Breast epithelium (tissue), 4 donors: ENCODE results near the gene CCDC149. TPM values are rescaled to one million over a fixed set of nuclear protein-coding genes. Genes with fewer than 3 reads are reported as not detected.
A peak's percentile ranks its signal among the peaks of the same experiment; 100 is the strongest.

Experiments used
- DNase-seq, 2 donors: peaks; one replicate each; pipeline ENCODE4 v3.0.0-alpha.2; 2019; ENCODE audit warnings: low spot score in 2 of 2
- H3K27ac ChIP-seq, 2 donors: fragments of 200-600 bp; sonication (generic) in 1 of 2; one replicate each; pipeline ENCODE4 v1.5.1; 2016 to 2019; ENCODE audit warnings: mild to moderate bottlenecking in 1 of 2
- H3K27me3 ChIP-seq, 2 donors: fragments of 200-600 bp; sonication (generic) in 1 of 2; one replicate each; pipeline versions ENCODE4 v1.5.1 to v1.6.0; 2017 to 2019; ENCODE audit warnings: control low read depth in 1 of 2, mild to moderate bottlenecking in 1 of 2
- H3K36me3 ChIP-seq: fragments of 200-600 bp; one replicate; pipeline ENCODE4 v1.5.1; 2019
- H3K4me1 ChIP-seq, 2 donors: fragments of 200-600 bp; sonication (generic); one replicate each; pipeline ENCODE4 v1.5.1; 2016 to 2019; ENCODE audit warnings: control low read depth in 1 of 2
- H3K4me3 ChIP-seq, 3 donors: fragments of 200-600 bp; sonication (generic); 1 replicate in 2 of 3; 2 replicates in 1 of 3; pipeline ENCODE4 v1.5.1; 2016 to 2019; ENCODE audit warnings: mild to moderate bottlenecking in 3 of 3, moderate library complexity in 2 of 3
- H3K9me3 ChIP-seq, 2 donors: fragments of 200-600 bp; sonication (generic) in 1 of 2; one replicate each; pipeline ENCODE4 v1.5.1; 2016 to 2019; ENCODE audit warnings: control low read depth in 1 of 2
- POLR2A ChIP-seq: fragments of 450-650 bp; IDR thresholded peaks from one replicate; pipeline ENCODE4 v1.6.1; 2016; ENCODE audit warnings: antibody characterized with exemption, mild to moderate bottlenecking, moderate library complexity
- POLR2AphosphoS5 ChIP-seq, 3 donors: sonication (generic); formaldehyde crosslinking; IDR thresholded peaks; one replicate each; pipeline ENCODE4 v1.6.1; 2017; ENCODE audit warnings: antibody characterized with exemption in 3 of 3
- intact Hi-C: fragments of 100-400 bp; cut with DNase I; formaldehyde crosslinking; loops from one replicate; pipeline ENCODE4 v1.15.1; 2023; ENCODE audit warnings: low total_unique reads
- total RNA-seq, 3 donors: library from RNA; depleted of rRNA; stranded (reverse); fragments of >200 nt; gene quantifications; one replicate each; pipeline ENCODE4 v1.1.0, GENCODE V29; 2016
- TF ChIP-seq, protein P1 (sequence below), 3 donors: fragments of 450-650 bp; IDR thresholded peaks; one replicate each; pipeline ENCODE4 v1.5.1; 2016 to 2017; ENCODE audit warnings: antibody characterized with exemption in 3 of 3, mild to moderate bottlenecking in 3 of 3, moderate library complexity in 3 of 3

CCDC149 gene
- total RNA-seq, 3 donors from 2014 or later, result 15.8 to 21.0 (median 18.6) TPM

DNA sequence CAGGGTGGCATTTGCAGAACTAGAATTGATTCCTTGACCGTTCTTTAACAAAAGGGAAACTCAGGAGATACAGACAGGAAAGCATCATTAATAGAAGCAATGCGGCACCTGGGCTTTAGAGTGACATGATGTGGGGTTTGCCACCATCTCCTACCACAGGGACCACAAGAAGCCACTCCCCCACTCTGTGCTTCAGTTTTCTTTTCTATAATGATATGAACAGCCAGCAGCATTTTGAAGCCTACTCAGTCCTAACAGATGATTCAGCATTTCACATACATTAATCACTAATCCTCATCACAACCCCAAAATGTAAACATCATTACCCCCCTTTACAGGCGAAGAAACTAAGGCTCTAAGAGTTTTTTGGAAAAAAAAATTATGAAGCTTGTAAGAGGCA is 22.9 kb downstream of the CCDC149 start:
- Histone ChIP-seq H3K36me3 (no peaks in the 10 kb centered on the region), H3K9me3 (no peaks in the 10 kb centered on the region), H3K4me3 (no peak overlapping the region), H3K27me3 (no peaks in the 10 kb centered on the region), H3K27ac (no peak overlapping the region), H3K4me1 (no peaks in the 10 kb centered on the region)
- no peak for DNase-seq
- intact Hi-C loops, result no loop called here
- TF ChIP-seq POLR2AphosphoS5 (IDR thresholded peaks at IDR 0.05) (no peak), POLR2A (no peak)
- TF ChIP-seq, protein P1, sequence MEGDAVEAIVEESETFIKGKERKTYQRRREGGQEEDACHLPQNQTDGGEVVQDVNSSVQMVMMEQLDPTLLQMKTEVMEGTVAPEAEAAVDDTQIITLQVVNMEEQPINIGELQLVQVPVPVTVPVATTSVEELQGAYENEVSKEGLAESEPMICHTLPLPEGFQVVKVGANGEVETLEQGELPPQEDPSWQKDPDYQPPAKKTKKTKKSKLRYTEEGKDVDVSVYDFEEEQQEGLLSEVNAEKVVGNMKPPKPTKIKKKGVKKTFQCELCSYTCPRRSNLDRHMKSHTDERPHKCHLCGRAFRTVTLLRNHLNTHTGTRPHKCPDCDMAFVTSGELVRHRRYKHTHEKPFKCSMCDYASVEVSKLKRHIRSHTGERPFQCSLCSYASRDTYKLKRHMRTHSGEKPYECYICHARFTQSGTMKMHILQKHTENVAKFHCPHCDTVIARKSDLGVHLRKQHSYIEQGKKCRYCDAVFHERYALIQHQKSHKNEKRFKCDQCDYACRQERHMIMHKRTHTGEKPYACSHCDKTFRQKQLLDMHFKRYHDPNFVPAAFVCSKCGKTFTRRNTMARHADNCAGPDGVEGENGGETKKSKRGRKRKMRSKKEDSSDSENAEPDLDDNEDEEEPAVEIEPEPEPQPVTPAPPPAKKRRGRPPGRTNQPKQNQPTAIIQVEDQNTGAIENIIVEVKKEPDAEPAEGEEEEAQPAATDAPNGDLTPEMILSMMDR (IDR thresholded peaks at IDR 0.05), result no peak

DNA sequence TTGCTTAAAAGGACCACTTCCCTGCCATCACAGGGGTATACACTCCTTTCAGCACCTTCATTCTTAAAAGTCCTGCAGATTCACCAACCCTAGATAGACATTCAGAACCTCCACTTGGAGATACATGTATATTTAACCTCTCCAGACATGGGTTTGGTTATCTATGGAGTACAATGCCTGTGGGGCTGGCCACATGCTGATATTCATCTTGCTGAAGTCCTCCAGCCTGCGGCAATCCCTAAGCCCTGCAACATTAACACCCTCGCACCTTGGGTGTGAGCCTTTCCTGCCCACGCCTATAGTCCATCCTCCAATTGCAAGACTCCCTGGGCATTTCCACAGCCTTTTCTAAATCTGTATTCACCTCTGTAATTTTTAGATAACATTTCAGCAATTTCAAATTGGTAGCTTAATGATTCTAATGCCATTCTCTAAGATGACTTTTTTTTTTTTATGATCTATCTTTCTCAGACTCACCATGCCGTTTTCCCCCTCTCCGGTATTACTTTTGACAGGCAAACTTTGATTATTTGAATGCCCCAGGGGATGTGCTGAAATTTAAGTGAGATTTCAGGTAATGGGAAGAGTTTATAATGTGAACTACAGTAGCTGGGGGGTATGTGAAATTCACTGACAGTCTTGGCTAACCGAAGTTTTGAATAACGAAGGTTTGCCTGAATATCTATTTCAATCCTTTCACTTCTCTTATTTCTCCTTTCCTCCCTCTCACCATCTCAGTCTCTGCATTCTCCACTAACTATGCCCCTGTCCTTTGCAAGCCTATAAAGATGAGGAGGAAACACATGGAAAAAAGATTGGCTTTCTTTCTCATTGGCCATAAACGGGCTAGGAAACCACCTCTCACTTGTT is 24.1 kb downstream of the CCDC149 start:
- no peaks in the 10 kb centered on the region for H3K36me3 ChIP-seq
- DNase-seq, result no peak
- H3K4me3 ChIP-seq, result no peak overlapping the region
- TF ChIP-seq POLR2A (no peak), POLR2AphosphoS5 (IDR thresholded peaks at IDR 0.05) (no peak)
- TF ChIP-seq, protein P1 (IDR thresholded peaks at IDR 0.05), result no peak
- no peaks in the 10 kb centered on the region for H3K4me1 ChIP-seq
- intact Hi-C loops, result no loop called here
- H3K9me3 ChIP-seq, result no peaks in the 10 kb centered on the region
- H3K27me3 ChIP-seq, result no peaks in the 10 kb centered on the region
- H3K27ac ChIP-seq, result no peak overlapping the region

- Histone ChIP-seq H3K4me1 (no peaks in the 10 kb centered on the region), H3K4me3 (no peak overlapping the region), H3K9me3 (no peaks in the 10 kb centered on the region), H3K36me3 (no peaks in the 10 kb centered on the region), H3K27ac (no peak overlapping the region), H3K27me3 (no peaks in the 10 kb centered on the region)
- no peak for DNase-seq
- intact Hi-C loops, result no loop called here
- TF ChIP-seq POLR2A, result no peak
- no peak for TF ChIP-seq POLR2AphosphoS5 (IDR thresholded peaks at IDR 0.05)
- TF ChIP-seq, protein P1 (IDR thresholded peaks at IDR 0.05), result no peak
Observed at GRCh38 chr4:24887881-24888430, 24.9 kb downstream of the CCDC149 start.

DNA sequence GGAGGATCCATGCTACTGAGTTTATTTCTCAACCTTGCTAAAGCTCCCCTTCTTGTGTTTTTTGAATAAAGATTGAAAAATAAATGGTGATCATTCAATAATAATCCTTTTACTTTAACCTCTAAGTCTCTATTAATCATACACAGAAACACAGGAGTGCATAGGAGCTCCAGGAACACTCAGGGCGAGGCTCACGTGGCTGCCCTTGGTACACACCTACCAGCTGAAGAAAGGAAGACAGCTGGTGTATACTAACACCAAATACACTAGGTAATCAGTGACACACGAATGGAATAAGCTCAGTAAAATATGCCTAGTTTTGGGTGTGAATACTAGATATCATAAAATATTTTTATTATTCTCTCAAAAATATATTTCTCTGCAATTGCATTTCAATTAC is 26.2 kb downstream of the CCDC149 start:
- Histone ChIP-seq H3K4me1 (no peaks in the 10 kb centered on the region), H3K36me3 (no peaks in the 10 kb centered on the region), H3K9me3 (no peaks in the 10 kb centered on the region), H3K4me3 (no peak overlapping the region), H3K27ac (no peak overlapping the region), H3K27me3 (no peaks in the 10 kb centered on the region)
- intact Hi-C loops, result no loop called here
- no peak for TF ChIP-seq POLR2AphosphoS5 (IDR thresholded peaks at IDR 0.05)
- no peak for TF ChIP-seq POLR2A
- TF ChIP-seq, protein P1 (IDR thresholded peaks at IDR 0.05), result no peak
- no peak for DNase-seq

GRCh38 chr4:24885342-24885741 is 27.5 kb downstream of the CCDC149 start:
- Histone ChIP-seq H3K36me3 (no peaks in the 10 kb centered on the region), H3K27me3 (no peaks in the 10 kb centered on the region), H3K9me3 (no peaks in the 10 kb centered on the region), H3K27ac (peak overlapping the region in 1 of 2 donors; percentile 3), H3K4me1 (no peaks in the 10 kb centered on the region), H3K4me3 (no peak overlapping the region)
- TF ChIP-seq POLR2AphosphoS5 (IDR thresholded peaks at IDR 0.05), result no peak
- TF ChIP-seq POLR2A, result no peak
- intact Hi-C loops, result no loop called here
- DNase-seq, result no peak
